HG03571 (cell line): ENCODE results near the gene ORC5.
"Not testable (repeated sequence)": the region's sequence is repeated elsewhere in the genome, so short reads cannot be mapped to it uniquely, and the experiment has no call there.

ENCODE experiments used
- ATAC-seq: cut with Tn5 transposase; IDR thresholded peaks from one replicate; pipeline ENCODE4 v1.9.1; 2021; ENCODE audit not compliant: unreplicated experiment

Gene ORC5

GRCh38 chr7:104207731-104208420 is at the start of gene ORC5:
TSS of gene ORC5 (minus strand) at chr7:104208013. CDS start at chr7:104207904, 109 bp downstream.
- peak; percentile 100 for ATAC-seq

- ATAC-seq = no peak
Observed at GRCh38 chr7:104255616-104256015, 47.8 kb upstream of the ORC5 start.

GRCh38 chr7:104255194-104255593 is 47.4 kb upstream of the ORC5 start:
- no peak for ATAC-seq

GRCh38 chr7:104254696-104255095 is 46.9 kb upstream of the ORC5 start:
- no peak for ATAC-seq

GRCh38 chr7:104252409-104253134 is 44.8 kb upstream of the ORC5 start:
- ATAC-seq = no peak

- ATAC-seq = no peak
Observed at GRCh38 chr7:104242638-104243037, 34.8 kb upstream of the ORC5 start.

GRCh38 chr7:104241538-104242209 is 33.9 kb upstream of the ORC5 start:
- ATAC-seq = no peak

GRCh38 chr7:104241135-104241534 is 33.3 kb upstream of the ORC5 start:
- ATAC-seq = no peak

- no peak for ATAC-seq
Observed at GRCh38 chr7:104240401-104240800, 32.6 kb upstream of the ORC5 start.

GRCh38 chr7:104234990-104235389 is 27.2 kb upstream of the ORC5 start:
- not testable (repeated sequence) for ATAC-seq

- peak; percentile 84 for ATAC-seq
Observed at GRCh38 chr7:104231054-104232046, 23.5 kb upstream of the ORC5 start.

- no peak for ATAC-seq
Observed at GRCh38 chr7:104230606-104231005, 22.8 kb upstream of the ORC5 start.

GRCh38 chr7:104228442-104228841 is 20.6 kb upstream of the ORC5 start:
- no peak for ATAC-seq

GRCh38 chr7:104225451-104225850 is 17.6 kb upstream of the ORC5 start:
- no peak for ATAC-seq

GRCh38 chr7:104217620-104218019 is 9.8 kb upstream of the ORC5 start:
- no peak for ATAC-seq

GRCh38 chr7:104209063-104209462 is 1.2 kb upstream of the ORC5 start:
- no peak for ATAC-seq

- ATAC-seq = no peak
Observed at GRCh38 chr7:104208421-104208780, 588 bp upstream of the ORC5 start.

- peak; percentile 16 for ATAC-seq
Observed at GRCh38 chr7:104207348-104207730, 474 bp downstream of the ORC5 start.

GRCh38 chr7:104206841-104207240 is 972 bp downstream of the ORC5 start:
- no peak for ATAC-seq

GRCh38 chr7:104198673-104199278 is 9.0 kb downstream of the ORC5 start:
- ATAC-seq = no peak
